Fibroblast of skin of right quadriceps (primary cell): ENCODE results near the gene DDX10.
A peak's percentile ranks its signal among the peaks of the same experiment; 100 is the strongest.

Source experiments
- DNase-seq: peaks from one replicate; pipeline ENCODE4 v3.0.0-alpha.2; 2013

The DDX10 gene

DNA sequence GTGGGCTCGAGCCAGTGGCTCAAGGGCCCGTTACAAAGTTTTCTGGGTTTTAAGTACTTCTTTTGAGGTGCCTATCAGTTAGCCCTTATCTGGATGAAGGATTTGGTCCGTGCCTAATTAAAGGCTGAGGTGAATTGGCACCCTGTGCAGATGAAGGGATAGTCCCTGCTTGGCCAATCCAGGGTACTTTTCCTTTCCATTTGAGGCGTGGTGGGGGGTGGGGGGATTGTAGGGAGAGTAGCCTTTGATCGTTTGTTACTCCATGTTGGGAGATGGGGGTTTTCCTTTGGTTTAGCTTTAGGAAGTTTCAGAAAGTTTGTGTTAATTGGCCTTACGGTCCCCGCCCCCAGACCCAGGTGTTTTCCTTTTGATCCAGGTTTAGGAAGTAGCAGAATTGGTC is 170.8 kb downstream of the DDX10 start:
- DNase-seq: no peak

DNA sequence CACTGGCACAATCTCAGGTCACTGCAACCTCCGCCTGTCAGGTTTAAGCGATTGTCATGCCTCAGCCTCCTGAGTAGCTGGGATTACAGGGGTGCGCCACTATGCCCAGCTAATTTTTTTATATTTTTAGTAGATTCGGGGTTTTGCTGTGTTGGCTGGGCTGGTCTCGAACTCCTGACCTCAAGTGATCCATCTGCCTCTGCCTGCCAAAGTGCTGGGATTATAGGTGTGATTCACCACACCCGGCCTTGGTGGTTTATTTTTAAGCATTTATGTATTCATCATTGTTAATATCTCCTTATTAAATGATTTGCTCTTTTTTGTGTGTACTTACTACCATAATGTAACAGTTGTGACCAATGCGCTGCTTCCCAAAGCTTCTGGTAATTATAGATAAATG is 171.7 kb downstream of the DDX10 start:
- no peak for DNase-seq

DNA sequence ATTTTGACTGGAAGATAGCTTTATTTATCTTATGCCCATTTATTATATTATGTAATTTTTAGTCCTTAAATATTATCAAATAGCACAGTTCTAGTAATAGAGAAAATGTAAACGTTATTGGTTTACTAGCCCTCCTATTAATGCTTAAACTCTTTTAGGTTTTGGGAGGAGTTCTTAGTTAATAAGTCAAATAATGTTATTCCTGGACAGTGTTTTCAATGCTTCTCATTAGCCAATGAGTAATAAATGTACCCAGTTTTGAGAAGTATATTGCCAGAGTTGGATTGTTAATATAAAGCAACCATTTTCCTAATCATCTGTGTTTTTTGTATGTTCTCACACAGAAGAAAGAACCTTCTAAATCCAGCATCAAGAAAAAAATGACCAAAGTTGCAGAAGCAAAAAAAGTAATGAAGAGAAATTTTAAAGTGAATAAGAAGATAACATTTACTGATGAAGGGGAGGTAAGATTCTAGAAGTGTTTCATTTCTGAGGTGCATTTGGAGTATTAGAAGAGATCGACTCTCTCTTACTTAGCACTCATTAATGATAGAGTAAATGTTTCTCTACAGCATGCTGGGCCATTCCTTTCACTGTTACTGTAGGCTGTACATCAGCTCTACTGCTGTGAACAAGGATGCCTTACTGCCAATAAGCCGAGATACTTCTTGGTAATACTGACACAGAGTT is 173.4 kb downstream of the DDX10 start:
- DNase-seq: no peak

DNA sequence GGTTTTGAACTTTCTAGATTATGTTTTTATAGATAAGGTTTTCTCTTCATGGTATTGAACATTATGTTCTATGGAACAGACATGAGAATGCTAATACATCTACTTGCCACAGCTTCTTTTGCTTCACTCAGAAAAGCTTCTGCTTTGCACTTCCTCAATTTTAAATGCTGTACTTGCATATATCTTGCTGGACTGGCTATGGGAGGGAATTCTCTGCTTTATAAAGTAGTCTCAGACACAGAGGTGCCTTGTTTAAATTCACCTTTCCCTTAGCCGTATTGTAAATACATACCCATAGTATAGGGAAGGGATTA is 173.9 kb downstream of the DDX10 start:
- no peak for DNase-seq

DNA sequence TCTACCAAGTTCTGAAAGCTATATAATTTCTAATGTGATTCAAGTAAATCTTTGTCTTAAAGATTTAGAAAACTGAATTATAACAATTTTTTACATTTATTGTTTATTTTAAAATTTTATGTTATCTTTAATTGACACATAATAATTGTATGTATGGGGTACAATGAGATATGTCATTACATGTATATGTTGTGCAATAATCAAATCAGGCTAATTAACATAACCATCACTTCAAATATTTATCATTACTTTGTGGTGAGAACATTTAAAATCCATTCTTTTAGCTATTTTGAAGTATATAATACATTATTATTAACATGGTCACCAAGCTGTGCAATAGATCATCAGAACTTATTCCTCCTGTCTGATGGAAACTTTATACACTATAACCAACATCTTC is 181.1 kb downstream of the DDX10 start:
- DNase-seq: no peak

DNA sequence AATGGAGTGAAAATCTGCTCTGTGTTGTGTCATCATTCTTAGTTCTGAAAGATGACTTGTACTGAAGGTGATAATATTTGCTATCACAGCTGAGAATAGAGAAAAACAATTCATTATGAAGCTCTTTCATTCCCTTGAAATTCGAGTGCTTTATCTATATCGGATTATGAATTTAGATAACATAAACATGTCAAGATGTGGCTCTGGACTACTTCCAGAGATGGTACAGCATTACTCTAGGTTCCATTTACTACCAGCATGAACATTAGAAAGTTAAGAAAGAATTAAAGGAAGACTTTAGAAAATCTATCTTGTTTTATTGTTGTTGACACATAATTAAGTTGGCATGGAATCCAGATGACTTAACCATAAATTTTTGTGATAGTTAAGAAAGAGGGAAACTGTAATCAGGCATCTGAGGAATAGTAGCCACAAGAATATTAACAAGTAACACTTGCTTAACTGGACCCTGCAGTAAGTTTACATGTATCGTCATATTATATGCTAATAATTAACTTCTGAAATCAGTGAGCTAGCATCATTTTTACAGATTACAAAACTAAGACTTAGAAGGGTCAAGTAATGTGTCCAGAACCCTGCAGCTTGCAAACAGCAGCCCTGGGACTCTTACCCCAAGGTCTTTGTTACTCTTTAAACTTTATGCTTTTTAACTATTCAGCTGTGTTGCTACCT is 182.6 kb downstream of the DDX10 start:
- no peak for DNase-seq

DNA sequence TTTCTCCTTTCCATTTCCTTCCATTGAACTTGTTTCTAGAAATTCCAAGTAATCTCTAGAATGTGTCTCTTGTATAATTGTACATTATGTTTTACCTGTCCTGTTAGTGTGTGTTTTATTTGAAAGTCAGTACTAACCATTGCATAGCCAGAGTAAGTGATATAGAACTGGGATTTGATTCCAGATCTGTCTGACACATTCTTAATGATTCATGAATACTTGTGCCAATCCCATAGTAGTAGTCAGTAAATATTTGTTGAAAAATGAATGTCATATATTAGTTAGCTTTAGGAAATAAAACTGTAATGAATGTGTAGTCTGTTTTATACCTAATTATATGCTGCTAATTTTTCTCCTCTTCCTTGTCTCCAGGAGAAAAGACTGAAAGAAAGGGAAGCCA is 186.9 kb downstream of the DDX10 start:
- no peak for DNase-seq

DNA sequence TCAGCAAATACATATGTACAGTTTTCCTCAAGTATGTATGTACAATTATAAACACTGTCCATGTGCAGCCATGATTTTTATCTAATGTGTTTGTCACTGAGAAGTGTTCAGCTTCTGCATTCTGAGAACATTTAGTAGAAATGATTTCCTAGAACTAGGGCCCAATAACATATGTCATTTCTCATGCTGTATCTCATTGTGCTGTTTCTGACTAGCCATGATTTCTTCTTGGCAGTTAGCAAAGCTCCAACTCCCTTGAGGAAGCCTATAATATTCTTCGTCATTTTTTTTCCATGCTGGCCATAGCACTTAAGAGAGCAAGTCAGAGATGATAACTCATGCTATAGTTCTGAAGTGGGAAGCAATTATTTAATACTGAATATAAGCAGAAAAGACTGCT is 187.8 kb downstream of the DDX10 start:
- DNase-seq: no peak

DNA sequence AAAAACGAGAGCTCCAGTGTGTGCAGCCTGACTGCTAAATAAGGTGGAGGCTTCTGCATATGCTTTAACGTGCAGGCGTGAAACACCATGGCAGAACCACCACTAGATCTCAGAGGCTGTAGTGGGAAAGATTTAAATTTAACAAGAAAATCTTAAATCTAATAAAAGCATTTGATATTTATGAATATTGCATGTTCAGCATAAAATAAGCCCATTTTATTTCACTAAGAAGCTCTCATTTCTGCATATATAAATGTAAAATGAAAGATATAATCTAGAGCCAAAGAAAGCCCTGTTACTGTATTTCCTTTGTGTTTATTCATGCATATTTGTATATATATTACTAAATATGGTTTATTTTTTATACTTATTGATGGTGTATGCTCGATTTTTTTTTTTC is 188.3 kb downstream of the DDX10 start:
- DNase-seq: no peak

DNA sequence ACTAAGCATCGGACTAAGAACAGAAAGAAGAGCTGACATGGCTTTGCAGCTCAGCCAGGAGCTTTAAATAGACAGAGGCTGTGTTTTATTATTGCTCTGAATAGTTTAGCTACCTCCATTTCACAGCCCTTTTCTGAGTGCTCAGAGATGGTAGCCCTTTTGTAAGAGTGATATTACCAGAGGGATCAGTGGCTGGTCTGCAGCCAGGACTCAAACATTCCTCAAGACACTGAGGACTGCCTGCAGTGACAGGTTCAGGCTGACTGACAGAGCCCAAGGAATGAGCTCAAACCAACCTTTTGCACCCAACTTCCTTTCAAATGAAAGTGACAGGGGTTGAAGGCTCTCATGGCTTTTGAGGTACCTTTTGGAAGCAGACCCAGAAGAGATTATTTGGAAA is 189.0 kb downstream of the DDX10 start:
- DNase-seq: no peak

DNA sequence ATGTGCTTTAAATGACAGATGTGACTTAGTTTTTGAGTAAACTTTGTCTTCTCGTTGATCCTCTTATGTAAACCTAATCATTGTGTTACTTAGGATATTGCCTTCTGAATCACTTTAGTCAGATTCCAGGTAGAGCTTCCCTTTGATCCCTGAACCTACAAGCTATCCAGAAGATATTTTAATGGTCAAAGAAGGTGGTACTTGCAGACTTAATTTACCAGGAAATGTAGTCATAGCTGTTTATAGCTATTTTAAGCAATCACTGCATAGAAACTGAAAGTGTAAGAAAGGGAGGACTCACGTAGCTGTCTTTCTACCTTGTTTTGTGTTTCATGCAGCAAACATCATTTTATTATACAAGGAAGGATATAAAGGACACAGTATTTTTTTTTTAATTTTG is 189.5 kb downstream of the DDX10 start:
- no peak for DNase-seq

DNA sequence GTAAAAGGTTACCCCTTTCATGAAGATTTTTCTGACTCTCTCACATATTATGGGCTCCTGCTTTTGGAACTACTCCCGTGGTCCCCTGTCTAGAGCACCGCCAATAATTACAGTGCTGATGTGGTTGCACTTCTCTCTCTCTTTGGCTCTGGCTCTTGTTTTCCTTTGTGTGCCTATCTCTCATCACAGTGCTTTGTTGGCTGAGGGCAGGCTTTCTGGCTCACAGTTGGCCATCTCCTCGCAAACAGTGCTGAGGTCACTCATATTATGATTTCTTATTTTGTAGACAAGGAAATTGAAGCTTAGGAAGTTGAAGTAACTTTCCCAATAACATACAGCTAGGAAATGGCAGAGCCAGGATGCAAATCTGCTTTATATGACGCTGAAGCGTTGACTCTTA is 192.5 kb downstream of the DDX10 start:
- no peak for DNase-seq

DNA sequence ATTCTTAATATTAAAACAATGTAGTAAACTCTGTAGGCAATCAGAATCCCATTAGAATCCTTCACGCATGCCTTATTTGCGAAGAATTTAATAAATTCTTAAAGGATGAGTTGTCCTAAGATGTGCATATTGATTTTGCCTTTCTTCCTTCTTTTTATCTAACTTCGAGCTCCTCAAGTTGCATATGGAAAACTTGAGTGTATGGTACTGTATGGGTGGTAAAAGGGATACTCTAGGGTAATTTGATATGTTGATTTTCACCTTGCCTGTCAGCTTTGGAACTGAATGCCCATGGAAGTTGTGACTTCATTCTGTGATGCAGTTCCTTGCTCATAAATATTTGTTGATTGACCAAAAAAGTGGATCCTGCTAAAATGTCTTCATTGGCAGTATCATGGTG is 193.8 kb downstream of the DDX10 start:
- DNase-seq: no peak

DNA sequence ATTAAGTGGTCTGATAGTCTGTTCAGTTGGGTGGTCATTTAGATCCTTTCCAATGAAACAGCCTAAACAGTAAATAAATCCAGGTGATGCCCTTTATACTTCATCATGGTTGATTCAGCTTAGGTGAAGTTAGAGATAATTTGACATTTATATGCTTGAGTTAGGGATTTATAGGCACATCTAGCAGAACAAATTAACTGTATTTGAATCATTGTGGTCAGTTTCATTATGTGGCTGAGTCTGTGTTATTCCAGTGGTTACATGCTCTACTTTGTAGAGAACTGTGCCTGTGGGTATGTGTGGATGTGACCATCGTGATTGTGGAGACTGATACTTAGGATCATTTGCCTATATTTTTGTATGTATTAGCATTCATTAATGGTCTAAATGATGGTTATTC is 194.6 kb downstream of the DDX10 start:
- DNase-seq: no peak

DNA sequence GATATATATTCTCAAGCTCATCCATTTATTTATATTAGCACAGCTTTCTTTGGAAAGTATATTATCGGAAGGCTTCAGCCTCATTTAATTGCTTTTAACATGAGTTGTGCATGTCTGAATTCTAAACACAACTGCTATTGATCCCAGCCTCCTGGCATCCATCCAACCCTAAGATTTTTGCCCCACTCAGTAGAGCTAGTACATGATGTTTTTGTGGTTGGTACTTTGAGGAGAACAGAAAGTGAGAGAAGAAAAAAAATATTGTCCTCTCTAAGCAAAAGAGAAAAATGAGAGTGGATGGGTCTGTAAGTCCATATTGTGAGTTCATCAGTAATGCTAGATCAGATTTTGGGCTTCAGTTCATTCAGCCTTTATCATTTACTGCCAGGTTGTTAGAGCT is 198.7 kb downstream of the DDX10 start:
- DNase-seq: no peak

DNA sequence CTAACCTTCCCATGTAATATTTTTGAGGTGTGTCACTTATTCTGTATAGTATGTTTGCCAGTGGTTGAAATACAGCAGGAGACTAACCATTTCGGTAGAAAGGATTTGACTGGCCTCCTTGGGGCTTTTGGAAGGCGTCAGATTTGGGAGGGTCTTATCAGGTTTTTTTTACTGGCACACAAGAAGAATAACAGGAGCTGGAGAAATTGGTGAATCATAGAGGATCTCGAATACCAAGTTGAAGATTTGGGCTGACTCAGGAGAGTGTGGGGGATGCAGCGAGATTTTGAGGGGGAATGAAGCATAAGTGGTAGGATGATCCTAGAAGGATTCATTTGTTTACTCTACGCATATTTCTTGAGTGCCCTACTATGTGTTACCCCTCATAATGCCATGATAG is 200.5 kb downstream of the DDX10 start:
- DNase-seq: peak; percentile 43

DNA sequence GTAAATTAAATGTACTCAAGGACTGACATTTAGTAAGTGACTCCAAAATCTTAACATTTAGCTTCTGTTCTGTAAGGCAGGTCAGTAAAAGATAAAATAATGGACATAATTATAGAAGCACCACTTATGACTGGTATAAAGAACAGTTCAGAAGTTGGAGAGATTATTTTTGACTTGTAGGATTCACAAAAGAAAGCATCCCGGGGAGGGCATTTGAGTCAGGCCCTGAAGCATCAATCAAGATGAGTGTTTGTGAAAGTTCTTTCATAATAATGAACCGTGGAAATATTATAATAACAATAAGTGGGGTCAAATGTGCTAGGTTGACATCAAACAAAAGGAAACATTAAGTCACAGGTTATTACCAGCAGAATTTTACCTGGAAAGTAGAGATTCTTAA is 201.9 kb downstream of the DDX10 start:
- no peak for DNase-seq

DNA sequence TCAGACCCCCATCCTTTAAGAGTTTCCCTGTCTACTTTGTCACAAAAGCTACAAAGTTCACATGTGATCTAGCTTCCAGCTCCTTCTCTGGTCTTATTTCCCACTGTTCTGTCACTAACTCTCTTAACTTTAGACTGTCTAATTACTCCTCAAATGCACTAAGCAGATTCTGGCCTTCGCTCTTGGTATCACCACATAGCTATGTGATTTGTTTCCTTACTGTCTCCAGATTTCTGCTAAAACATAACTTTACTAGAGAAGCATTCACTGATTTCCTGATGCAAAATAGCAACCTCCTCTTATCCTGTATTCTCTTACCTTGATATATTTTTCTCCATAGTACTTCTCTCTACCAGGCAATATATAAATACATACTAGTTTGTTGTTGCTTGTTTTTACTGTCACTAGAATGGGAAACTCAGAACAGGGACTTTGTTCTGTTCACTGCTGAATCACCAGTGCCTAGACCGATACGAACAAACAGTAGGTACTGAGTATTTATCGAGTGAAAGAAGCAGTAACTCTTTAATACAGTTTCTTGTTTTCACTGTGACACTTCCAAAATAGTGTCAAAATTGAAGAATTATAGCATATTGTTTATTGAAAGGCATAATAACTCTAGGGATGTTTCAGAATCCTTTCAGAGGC is 205.6 kb downstream of the DDX10 start:
- peak; percentile 91 for DNase-seq

DNA sequence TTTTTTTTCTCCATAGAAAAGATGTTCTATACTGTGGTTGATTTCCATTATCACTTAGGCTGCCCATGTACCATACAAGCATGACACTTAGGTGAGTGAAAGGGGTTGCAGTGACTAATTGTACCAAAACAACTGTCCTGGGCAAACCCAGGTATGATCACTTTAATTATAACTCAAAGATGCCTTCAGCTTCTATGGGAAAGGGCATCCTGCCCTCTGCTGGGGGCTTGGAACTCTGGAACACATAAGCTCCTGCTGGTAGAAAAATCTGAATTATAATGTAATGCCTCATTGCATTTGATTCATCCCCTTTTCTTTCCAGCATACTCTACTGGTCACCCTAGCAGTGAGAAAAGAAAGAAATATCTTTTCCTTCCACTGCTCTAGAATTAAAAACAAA is 206.3 kb downstream of the DDX10 start:
- DNase-seq: peak; percentile 70

DNA sequence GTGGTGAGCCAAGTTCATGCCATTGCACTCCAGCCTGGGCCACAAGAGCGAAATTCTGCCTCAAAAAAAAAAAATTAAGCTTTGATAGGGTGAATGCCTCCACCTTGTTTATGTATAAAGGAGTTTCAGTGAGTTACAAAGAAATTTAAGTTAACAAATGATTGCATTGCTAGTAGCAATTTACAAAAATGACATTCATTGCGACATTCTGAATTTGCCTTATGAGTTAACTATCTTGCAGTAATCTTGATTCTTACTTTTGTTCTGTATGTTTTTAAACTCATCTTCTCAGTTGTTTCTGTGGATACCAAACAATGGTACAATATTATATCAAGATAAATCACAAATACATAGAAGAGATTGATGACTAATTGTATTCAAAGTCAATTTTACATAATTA is 207.0 kb downstream of the DDX10 start:
- peak; percentile 29 for DNase-seq

DNA sequence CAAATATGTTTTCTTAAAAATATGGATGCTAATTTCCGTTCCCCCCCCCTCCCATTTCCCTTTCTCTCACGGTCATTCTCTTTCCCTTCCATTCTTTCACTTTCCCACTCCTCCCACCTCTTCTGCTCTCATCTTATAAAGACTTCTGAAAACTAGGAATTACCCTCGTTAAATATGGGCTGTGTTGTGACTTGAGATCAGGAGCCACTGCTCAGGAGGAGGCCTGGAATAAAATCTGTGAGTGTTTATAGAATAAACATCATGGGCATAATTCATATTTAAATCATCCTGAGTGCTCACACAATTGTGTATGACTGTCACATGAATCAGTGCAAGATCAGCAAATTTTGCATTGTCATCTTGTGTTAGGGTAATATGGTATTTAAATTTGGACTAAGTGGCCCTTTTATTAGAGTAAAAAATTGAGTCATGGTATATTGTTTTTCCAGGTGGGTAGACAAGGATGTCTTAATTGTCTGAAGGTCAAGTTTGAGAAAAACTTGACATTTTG is 208.0 kb downstream of the DDX10 start:
- DNase-seq: peak; percentile 39

DNA sequence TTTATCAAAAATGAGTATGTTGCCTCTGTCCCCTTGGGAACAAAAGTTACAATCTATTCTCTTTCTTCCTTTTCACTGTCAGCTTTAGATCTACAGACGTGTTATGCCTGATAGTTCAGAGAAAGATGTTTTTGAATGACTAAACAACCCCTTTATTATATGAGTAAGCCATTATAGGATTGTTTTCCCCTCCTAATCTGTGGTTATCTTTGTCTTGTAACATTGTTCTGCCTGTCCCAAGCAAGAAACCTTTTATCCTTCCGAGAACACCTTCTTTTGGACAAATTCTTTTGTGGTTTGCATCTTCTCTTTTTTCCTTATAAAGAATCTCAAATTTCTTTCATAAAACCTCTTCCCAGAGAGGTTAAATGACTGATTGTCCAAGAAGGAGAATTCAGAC is 208.4 kb downstream of the DDX10 start:
- peak; percentile 72 for DNase-seq

DNA sequence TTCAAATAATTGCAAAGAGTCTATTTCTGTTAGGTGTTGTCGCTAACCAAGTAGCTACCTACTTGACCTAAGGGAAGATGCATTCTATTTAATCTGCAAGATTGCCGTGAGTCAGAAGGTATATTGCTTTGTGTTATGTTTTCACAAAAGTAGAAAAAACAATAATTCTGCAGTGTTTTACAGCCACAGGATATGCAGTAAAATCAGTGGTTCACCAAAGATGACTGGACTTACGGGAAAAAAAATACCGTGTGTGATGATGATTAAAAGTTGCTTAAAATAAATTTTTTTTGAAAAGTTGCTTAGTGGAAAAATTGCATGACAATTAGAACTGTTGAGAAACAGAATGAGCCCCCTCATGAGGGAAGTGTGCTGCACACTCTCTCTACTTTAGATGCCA is 209.1 kb downstream of the DDX10 start:
- DNase-seq: peak; percentile 60

DNA sequence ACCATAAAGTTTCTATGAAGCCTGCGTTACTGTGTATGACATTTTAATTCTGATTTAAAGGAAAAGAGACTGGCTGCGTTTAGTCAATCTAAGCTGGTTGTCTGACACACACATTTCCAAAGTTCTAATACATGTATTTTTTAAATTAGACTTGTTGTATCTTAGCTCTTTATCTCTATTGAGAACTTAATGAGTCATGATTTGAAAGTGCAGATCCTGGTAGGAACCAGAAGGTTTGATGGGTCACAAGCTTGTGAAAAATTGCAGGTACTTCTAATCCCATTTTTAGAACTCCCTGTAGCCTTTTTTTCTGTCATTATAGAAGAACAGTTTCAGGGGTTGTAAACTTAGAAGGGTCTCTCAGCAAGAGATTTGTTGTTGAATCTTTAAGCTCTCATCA is 210.3 kb downstream of the DDX10 start:
- DNase-seq: no peak

DNA sequence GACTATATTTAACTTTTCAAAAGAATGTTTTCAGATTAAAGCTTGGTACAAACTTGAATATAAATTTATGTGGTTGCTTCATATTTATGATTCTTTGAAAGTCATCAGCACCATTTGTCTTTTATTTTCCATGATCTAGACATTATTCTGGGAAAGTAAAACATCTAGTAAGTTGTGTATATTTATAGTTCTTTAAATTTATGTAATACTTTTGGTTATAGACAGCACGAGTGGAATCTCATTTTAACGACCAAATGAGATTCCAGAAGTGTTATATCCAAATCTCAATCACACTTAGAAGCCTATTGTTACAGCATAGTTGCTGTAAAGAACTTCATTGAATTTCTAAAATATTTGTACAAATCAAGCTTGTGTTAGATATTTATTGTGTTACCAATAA is 212.3 kb downstream of the DDX10 start:
- peak; percentile 71 for DNase-seq
